WTC11 (cell line): ENCODE data around the gene TNFSF11. TPM values are rescaled to one million over a fixed set of nuclear protein-coding genes. Genes with fewer than 3 reads are reported as not detected.

Source experiments
- ATAC-seq: fragments of 200-7000 bp; cut with Tn5 transposase; 2 replicates; pipeline ENCODE4 v1.10.0; 2021; ENCODE audit warnings: mild to moderate bottlenecking, moderate library complexity
- CTCF ChIA-PET: fragments of 300-600 bp; sonication (Branson Sonifier 250); formaldehyde crosslinking; loops from one replicate; lab custom pipeline; 2021; ENCODE audit warnings: antibody characterized with exemption; lab: Charles Lee
- POLR2A ChIA-PET: fragments of 350-600 bp; sonication (Branson Sonifier 250); formaldehyde crosslinking; loops from one replicate; lab custom pipeline; 2021; ENCODE audit warnings: antibody characterized with exemption; lab: Charles Lee
- DNase-seq: peaks from one replicate; pipeline ENCODE4 v3.0.0; 2021; ENCODE audit warnings: low spot score
- H3K27ac Mint-ChIP-seq: 2 replicates; pipeline ENCODE4 v1.8.0; 2021; ENCODE audit warnings: mixed read lengths
- H3K27me3 Mint-ChIP-seq: 2 replicates; pipeline ENCODE4 v1.8.0; 2021; ENCODE audit warnings: low read depth, mild to moderate bottlenecking, moderate library complexity, mixed read lengths
- H3K36me3 Mint-ChIP-seq: 2 replicates; pipeline ENCODE4 v1.8.0; 2021; ENCODE audit warnings: mixed read lengths
- H3K4me1 Mint-ChIP-seq: 2 replicates; pipeline ENCODE4 v1.8.0; 2022; ENCODE audit warnings: mixed read lengths
- H3K4me3 Mint-ChIP-seq: 2 replicates; pipeline ENCODE4 v1.8.0; 2021; ENCODE audit warnings: mild to moderate bottlenecking, moderate library complexity, mixed read lengths
- H3K9me3 Mint-ChIP-seq: 2 replicates; pipeline ENCODE4 v1.8.0; 2021; ENCODE audit warnings: mixed read lengths
- ESRRA ChIP-seq: sonication (generic); formaldehyde crosslinking; IDR thresholded peaks from 2 replicates; pipeline ENCODE4 v1.8.1; 2022; ENCODE audit warnings: mild to moderate bottlenecking, missing genetic modification reagents, borderline replicate concordance
- ETV6 ChIP-seq: sonication (generic); formaldehyde crosslinking; IDR thresholded peaks from 2 replicates; pipeline ENCODE4 v1.8.1; 2022; ENCODE audit warnings: mild to moderate bottlenecking, missing genetic modification reagents
- FOXK1 ChIP-seq: sonication (generic); formaldehyde crosslinking; IDR thresholded peaks from 2 replicates; pipeline ENCODE4 v1.8.0; 2022; ENCODE audit warnings: mild to moderate bottlenecking, moderate library complexity, missing genetic modification reagents
- GRHL2 ChIP-seq: fragments of 250-450 bp; sonication (Bioruptor Pico); IDR thresholded peaks from 2 replicates; pipeline ENCODE4 v1.8.0; 2022; ENCODE audit warnings: mild to moderate bottlenecking, moderate library complexity; ENCODE audit not compliant: insufficient replicate concordance, severe bottlenecking
- HMGA2 ChIP-seq: fragments of 250-450 bp; sonication (Bioruptor Pico); IDR thresholded peaks from 2 replicates; pipeline ENCODE4 v1.4.0; 2021; ENCODE audit warnings: mild to moderate bottlenecking, moderate library complexity
- KAT7 ChIP-seq: sonication (generic); formaldehyde crosslinking; IDR thresholded peaks from 2 replicates; pipeline ENCODE4 v1.8.1; 2023; ENCODE audit warnings: missing genetic modification reagents, mild to moderate bottlenecking, borderline replicate concordance
- NFYB ChIP-seq: sonication (generic); formaldehyde crosslinking; conservative IDR thresholded peaks from 2 replicates; pipeline ENCODE4 v1.8.0; 2022; ENCODE audit warnings: low read depth, missing genetic modification reagents
- NR2C2 ChIP-seq: sonication (generic); formaldehyde crosslinking; IDR thresholded peaks from 2 replicates; pipeline ENCODE4 v1.8.0; 2022; ENCODE audit warnings: mild to moderate bottlenecking, missing genetic modification reagents
- OVOL2 ChIP-seq: fragments of 250-450 bp; sonication (Bioruptor Pico); IDR thresholded peaks from 2 replicates; pipeline ENCODE4 v1.9.0; 2021; ENCODE audit warnings: mild to moderate bottlenecking, borderline replicate concordance
- SP1 ChIP-seq: sonication (generic); formaldehyde crosslinking; conservative IDR thresholded peaks from 2 replicates; pipeline ENCODE4 v1.8.1; 2022; ENCODE audit warnings: missing genetic modification reagents
- ZNF219 ChIP-seq: sonication (generic); formaldehyde crosslinking; IDR thresholded peaks from 2 replicates; pipeline ENCODE4 v1.8.0; 2023; ENCODE audit warnings: missing genetic modification reagents, mild to moderate bottlenecking, borderline replicate concordance
- ZNF396 ChIP-seq: fragments of 250-450 bp; sonication (Bioruptor Pico); IDR thresholded peaks from 2 replicates; pipeline ENCODE4 v1.8.0; 2021; ENCODE audit warnings: mild to moderate bottlenecking, moderate library complexity, borderline replicate concordance
- total RNA-seq: library from RNA; stranded (reverse); gene quantifications from 3 replicates; pipeline ENCODE4 v1.2.3, GENCODE V29; 2021
- TF ChIP-seq, protein P1 (sequence below): sonication (generic); formaldehyde crosslinking; IDR thresholded peaks from 2 replicates; pipeline ENCODE4 v1.8.1; 2022; ENCODE audit warnings: low read depth, missing genetic modification reagents, borderline replicate concordance
- TF ChIP-seq, protein P2 (sequence below): sonication (generic); formaldehyde crosslinking; IDR thresholded peaks from 2 replicates; pipeline ENCODE4 v1.8.1; 2023; ENCODE audit warnings: mild to moderate bottlenecking, missing genetic modification reagents, moderate library complexity
- TF ChIP-seq, protein P3 (sequence below): fragments of 250-450 bp; sonication (Bioruptor Pico); IDR thresholded peaks from 2 replicates; pipeline ENCODE4 v1.9.0; 2021; ENCODE audit warnings: moderate library complexity, mild to moderate bottlenecking, inconsistent platforms, borderline replicate concordance
- TF ChIP-seq, protein P4 (sequence below): fragments of 250-450 bp; sonication (Bioruptor Pico); IDR thresholded peaks from 2 replicates; pipeline ENCODE4 v1.8.0; 2021; ENCODE audit warnings: mild to moderate bottlenecking
- TF ChIP-seq, protein P5 (sequence below): fragments of 250-450 bp; sonication (Bioruptor Pico); IDR thresholded peaks from 2 replicates; pipeline ENCODE4 v2.1.2; 2022; ENCODE audit warnings: mild to moderate bottlenecking, moderate library complexity
- TF ChIP-seq, protein P6 (sequence below): fragments of 250-450 bp; sonication (Bioruptor Pico); IDR thresholded peaks from 2 replicates; pipeline ENCODE4 v1.9.0; 2021; ENCODE audit warnings: mild to moderate bottlenecking, borderline replicate concordance
- TF ChIP-seq, protein P7 (sequence below): sonication (generic); formaldehyde crosslinking; IDR thresholded peaks from 2 replicates; pipeline ENCODE4 v1.8.1; 2022; ENCODE audit warnings: low read depth, mild to moderate bottlenecking, moderate library complexity, missing genetic modification reagents, borderline replicate concordance

Gene TNFSF11
- total RNA-seq, 1 experiment from 2014 or later, result 6.1 TPM

DNA sequence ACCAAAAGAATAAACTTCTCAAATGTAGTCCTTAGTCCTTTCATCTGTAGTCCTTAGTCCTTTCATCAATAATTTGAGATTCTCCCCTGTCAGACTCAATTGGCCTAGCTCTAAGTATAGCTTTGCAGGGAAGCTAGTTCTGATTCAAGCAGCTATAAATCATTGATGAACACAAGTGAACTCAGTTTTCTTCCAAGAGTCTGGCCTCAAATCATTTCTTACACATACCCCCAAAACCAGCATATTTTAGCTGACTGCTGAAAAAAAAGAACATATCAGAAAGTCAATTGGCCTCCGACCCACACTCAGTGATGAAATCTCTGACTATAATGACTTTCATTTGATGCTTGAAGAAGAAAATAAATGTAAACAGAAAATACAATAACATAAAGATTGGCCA is 64.9 kb downstream of the TNFSF11 start (continued):
- TF ChIP-seq, protein P1, sequence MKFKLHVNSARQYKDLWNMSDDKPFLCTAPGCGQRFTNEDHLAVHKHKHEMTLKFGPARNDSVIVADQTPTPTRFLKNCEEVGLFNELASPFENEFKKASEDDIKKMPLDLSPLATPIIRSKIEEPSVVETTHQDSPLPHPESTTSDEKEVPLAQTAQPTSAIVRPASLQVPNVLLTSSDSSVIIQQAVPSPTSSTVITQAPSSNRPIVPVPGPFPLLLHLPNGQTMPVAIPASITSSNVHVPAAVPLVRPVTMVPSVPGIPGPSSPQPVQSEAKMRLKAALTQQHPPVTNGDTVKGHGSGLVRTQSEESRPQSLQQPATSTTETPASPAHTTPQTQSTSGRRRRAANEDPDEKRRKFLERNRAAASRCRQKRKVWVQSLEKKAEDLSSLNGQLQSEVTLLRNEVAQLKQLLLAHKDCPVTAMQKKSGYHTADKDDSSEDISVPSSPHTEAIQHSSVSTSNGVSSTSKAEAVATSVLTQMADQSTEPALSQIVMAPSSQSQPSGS, result no peak
- TF ChIP-seq ZNF219 (CRISPR knock-in tag) (no peak), ETV6 (no peak), ZNF396 (no peak), KAT7 (CRISPR knock-in tag) (no peak), GRHL2 (CRISPR knock-in tag) (no peak)
- TF ChIP-seq, protein P2, sequence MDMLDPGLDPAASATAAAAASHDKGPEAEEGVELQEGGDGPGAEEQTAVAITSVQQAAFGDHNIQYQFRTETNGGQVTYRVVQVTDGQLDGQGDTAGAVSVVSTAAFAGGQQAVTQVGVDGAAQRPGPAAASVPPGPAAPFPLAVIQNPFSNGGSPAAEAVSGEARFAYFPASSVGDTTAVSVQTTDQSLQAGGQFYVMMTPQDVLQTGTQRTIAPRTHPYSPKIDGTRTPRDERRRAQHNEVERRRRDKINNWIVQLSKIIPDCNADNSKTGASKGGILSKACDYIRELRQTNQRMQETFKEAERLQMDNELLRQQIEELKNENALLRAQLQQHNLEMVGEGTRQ (CRISPR knock-in tag), result no peak
- TF ChIP-seq, protein P3, sequence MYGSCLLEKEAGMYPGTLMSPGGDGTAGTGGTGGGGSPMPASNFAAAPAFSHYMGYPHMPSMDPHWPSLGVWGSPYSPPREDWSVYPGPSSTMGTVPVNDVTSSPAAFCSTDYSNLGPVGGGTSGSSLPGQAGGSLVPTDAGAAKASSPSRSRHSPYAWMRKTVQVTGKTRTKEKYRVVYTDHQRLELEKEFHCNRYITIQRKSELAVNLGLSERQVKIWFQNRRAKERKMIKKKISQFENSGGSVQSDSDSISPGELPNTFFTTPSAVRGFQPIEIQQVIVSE, result no peak

DNA sequence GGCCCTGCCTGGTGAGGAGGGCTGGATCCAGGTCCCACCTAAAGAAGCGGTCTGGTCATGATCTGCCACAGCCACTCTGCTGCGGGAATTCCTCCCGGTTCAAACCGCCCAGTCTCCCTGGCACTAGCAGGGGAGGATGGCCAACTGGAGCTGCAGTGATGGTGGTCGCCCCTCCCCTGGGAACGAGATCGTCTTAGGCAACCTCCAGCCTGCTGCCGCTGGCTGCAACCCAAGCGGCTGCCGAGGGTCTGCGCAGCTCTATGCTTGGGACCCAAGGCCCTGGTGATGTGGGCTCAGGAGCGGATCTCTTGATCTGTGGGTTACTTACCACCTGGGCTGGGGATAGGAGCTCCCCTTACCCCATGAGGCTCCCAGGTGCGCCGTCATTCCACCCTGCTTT is 69.1 kb downstream of the TNFSF11 start:
- ChIA-PET CTCF (no interaction called here), POLR2A (no interaction called here)
- TF ChIP-seq, protein P4, sequence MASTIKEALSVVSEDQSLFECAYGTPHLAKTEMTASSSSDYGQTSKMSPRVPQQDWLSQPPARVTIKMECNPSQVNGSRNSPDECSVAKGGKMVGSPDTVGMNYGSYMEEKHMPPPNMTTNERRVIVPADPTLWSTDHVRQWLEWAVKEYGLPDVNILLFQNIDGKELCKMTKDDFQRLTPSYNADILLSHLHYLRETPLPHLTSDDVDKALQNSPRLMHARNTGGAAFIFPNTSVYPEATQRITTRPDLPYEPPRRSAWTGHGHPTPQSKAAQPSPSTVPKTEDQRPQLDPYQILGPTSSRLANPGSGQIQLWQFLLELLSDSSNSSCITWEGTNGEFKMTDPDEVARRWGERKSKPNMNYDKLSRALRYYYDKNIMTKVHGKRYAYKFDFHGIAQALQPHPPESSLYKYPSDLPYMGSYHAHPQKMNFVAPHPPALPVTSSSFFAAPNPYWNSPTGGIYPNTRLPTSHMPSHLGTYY (CRISPR knock-in tag), result no peak
- TF ChIP-seq FOXK1, result no peak
- TF ChIP-seq, protein P5, sequence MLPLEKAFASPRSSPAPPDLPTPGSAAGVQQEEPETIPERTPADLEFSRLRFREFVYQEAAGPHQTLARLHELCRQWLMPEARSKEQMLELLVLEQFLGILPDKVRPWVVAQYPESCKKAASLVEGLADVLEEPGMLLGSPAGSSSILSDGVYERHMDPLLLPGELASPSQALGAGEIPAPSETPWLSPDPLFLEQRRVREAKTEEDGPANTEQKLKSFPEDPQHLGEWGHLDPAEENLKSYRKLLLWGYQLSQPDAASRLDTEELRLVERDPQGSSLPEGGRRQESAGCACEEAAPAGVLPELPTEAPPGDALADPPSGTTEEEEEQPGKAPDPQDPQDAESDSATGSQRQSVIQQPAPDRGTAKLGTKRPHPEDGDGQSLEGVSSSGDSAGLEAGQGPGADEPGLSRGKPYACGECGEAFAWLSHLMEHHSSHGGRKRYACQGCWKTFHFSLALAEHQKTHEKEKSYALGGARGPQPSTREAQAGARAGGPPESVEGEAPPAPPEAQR (CRISPR knock-in tag), result no peak
- no peak for TF ChIP-seq SP1 (CRISPR knock-in tag)
- no peak overlapping the region for H3K27ac Mint-ChIP-seq
- H3K36me3 Mint-ChIP-seq, result peaks cover 5% of the 10 kb centered on the region
- no peak overlapping the region for H3K4me3 Mint-ChIP-seq
- ATAC-seq, result no peak
- H3K9me3 Mint-ChIP-seq, result peaks cover 28% of the 10 kb centered on the region
- no peak for DNase-seq
- H3K4me1 Mint-ChIP-seq, result peaks cover 9% of the 10 kb centered on the region
- no peaks in the 10 kb centered on the region for H3K27me3 Mint-ChIP-seq

DNA sequence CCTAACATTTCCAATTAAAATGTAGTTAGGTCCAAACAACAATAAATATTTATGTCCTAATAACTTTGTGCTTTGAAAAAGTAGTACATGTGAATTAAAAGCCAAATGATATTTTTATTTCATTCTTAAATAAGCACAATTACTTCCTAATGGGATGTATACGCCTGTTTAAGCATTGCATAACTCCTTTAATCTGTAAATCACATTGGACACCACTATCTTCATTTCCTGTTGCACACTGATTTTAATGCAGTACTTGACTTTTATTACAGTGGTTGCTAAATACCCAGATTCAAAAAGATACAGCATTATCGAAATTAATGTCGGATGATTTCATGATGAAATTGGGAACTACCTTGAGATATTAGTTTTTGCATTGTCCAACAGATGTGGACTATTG is 70.9 kb downstream of the TNFSF11 start:
- Mint-ChIP-seq H3K36me3 (peaks cover 3% of the 10 kb centered on the region; the same call in 1 of the 2 replicates), H3K27me3 (no peaks in the 10 kb centered on the region), H3K9me3 (peaks cover 28% of the 10 kb centered on the region), H3K4me1 (0 out of 2 replicates have a peak, but pooled peaks cover 6% of the 10 kb centered on the region), H3K27ac (no peak overlapping the region), H3K4me3 (no peak overlapping the region)
- DNase-seq (no peak), ATAC-seq (no peak)
- POLR2A ChIA-PET, result no interaction called here
- CTCF ChIA-PET, result interaction anchor here (0.9 kb wide), 1 partner anchor 49 kb away, joined by 4 read pairs; no protein-coding TSS in a partner anchor
- TF ChIP-seq, protein P6, sequence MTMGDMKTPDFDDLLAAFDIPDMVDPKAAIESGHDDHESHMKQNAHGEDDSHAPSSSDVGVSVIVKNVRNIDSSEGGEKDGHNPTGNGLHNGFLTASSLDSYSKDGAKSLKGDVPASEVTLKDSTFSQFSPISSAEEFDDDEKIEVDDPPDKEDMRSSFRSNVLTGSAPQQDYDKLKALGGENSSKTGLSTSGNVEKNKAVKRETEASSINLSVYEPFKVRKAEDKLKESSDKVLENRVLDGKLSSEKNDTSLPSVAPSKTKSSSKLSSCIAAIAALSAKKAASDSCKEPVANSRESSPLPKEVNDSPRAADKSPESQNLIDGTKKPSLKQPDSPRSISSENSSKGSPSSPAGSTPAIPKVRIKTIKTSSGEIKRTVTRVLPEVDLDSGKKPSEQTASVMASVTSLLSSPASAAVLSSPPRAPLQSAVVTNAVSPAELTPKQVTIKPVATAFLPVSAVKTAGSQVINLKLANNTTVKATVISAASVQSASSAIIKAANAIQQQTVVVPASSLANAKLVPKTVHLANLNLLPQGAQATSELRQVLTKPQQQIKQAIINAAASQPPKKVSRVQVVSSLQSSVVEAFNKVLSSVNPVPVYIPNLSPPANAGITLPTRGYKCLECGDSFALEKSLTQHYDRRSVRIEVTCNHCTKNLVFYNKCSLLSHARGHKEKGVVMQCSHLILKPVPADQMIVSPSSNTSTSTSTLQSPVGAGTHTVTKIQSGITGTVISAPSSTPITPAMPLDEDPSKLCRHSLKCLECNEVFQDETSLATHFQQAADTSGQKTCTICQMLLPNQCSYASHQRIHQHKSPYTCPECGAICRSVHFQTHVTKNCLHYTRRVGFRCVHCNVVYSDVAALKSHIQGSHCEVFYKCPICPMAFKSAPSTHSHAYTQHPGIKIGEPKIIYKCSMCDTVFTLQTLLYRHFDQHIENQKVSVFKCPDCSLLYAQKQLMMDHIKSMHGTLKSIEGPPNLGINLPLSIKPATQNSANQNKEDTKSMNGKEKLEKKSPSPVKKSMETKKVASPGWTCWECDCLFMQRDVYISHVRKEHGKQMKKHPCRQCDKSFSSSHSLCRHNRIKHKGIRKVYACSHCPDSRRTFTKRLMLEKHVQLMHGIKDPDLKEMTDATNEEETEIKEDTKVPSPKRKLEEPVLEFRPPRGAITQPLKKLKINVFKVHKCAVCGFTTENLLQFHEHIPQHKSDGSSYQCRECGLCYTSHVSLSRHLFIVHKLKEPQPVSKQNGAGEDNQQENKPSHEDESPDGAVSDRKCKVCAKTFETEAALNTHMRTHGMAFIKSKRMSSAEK (CRISPR knock-in tag), result no peak
- TF ChIP-seq HMGA2 (CRISPR knock-in tag) (no peak), ESRRA (CRISPR knock-in tag) (no peak), NR2C2 (no peak), NFYB (CRISPR knock-in tag) (no peak), OVOL2 (no peak)
- TF ChIP-seq, protein P5 (CRISPR knock-in tag), result no peak
- TF ChIP-seq, protein P7, sequence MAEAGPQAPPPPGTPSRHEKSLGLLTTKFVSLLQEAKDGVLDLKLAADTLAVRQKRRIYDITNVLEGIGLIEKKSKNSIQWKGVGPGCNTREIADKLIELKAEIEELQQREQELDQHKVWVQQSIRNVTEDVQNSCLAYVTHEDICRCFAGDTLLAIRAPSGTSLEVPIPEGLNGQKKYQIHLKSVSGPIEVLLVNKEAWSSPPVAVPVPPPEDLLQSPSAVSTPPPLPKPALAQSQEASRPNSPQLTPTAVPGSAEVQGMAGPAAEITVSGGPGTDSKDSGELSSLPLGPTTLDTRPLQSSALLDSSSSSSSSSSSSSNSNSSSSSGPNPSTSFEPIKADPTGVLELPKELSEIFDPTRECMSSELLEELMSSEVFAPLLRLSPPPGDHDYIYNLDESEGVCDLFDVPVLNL, result no peak
